Stimulated activated CD4-positive, alpha-beta T cell treated with anti-CD3 and anti-CD28 coated beads, Interleukin-4, amount 100 ng/mL, for 24 hours (primary cell): Measurements from ENCODE around the gene CAMK2B.

Experiments
- DNase-seq: peaks from one replicate; pipeline ENCODE4 v3.0.0-alpha.2; 2020

Gene CAMK2B

DNA sequence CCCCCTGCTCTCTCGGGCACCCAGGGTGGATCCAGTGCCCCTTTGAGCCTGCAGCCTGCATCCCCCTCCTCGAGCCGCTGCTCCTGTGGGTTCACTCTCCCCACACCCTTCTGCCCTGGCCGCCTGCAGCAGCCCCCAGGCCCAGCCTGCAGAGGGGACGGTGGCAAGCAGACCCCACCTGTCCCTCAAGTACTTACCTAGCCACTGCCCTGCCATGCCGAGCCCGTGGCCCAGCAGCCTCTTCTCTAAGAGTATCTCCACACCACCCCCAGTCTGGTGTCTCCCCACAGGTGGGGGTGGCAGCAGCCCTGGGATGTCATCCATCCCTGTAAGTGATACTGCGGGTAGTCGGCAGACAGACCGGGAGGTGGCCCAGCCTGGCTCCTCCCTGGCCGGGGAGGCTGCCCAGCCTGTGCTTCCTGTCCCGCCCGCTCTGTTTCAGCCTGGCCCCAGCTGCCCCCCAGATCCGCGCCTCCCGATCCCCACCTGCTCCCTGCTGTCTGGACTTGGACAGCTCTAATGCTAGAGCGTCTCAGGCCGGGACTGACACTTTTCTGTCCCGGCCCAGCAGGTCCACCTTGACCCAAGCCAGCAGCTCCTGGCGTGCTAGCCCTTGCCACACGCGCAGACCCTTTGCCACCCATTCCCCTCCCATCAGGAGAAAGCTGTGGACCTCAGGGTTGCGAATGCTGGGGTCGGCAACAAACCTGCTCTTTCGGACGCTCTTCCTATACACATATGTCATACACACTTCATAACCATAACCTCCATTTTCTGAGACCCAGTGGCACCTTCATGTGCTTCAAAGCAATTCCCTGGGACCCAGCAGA is 99.6 kb downstream of the CAMK2B start:
- no peak for DNase-seq

- DNase-seq, result no peak
Measured at GRCh38 chr7:44224974-44225565, 100.3 kb downstream of the CAMK2B start.

DNA sequence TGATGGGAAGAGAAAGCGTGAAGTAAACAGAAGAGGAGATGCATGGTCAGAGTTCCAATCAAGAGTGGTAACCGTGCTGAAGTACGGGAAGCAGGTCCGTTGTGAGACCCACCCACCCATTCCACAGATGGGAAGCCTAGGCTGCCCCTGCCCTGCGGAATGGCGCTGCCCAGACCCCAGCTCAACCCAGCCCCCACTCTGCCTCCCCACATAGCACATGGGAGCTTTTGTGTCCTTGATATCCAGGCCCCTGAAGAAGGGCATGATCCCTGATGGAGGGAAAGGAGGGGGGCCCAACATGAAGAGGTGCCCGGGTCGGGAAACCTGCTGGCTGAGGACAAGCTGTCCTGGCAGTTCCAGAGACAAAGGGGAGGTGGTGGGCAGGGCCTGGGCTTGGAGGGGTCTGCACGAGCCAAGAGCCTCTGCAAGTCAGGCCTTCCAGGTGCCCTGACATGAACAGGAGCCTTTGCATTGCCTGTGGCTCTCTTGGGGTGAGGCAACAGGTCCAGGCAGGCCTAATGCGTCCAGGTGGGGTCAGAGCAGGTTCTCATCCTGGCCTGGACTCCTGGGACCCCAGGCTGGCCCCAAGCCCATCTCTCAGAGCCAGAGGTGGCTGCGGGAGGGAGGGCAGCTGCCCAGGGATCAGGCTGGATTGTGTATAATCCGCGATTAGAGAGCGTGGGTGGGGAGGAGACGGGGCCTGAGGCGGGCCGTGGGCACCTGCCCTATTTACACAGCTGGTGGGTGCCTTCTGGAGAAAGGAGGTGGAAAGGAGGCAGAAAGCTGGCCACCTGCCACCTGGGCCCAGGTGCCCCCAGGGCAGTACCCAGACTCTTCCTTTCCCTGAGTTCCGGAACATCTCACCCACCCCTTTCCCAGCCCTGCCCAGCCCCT is 101.1 kb downstream of the CAMK2B start:
- no peak for DNase-seq

GRCh38 chr7:44223362-44224079 is 101.9 kb downstream of the CAMK2B start:
- no peak for DNase-seq

GRCh38 chr7:44222776-44223261 is 102.6 kb downstream of the CAMK2B start:
- DNase-seq, result no peak

GRCh38 chr7:44222074-44222473 is 103.3 kb downstream of the CAMK2B start:
- DNase-seq, result no peak

DNA sequence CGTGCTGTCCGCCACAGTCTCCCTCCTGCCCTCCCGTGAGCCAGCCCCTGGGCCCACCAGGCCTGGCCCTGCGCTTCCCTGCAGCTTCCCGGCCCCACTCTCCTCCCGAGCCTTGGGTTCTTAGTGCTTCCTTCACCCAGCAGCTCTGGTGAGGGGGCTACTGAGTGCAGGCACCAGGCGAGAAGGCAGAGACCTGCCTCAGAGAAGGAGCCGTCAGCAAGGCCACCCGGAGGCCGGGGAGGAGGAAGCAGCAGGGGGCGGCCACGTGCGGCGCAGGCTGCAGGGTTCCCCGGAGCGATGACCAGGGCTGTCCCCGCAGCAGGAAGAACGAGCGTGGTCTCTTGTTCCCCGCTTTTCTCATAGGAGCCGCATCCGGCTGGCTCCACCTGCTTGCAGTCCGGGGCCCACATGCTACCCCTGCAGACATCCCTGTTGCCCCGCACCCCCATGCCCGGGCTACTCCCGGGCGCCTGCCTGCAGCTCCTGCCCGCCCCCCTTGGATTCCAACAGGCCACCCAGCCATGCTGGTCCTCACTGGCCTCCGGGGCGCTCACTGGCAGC is 104.1 kb downstream of the CAMK2B start:
- no peak for DNase-seq

GRCh38 chr7:44220358-44221112 is 104.9 kb downstream of the CAMK2B start:
- DNase-seq, result no peak

DNA sequence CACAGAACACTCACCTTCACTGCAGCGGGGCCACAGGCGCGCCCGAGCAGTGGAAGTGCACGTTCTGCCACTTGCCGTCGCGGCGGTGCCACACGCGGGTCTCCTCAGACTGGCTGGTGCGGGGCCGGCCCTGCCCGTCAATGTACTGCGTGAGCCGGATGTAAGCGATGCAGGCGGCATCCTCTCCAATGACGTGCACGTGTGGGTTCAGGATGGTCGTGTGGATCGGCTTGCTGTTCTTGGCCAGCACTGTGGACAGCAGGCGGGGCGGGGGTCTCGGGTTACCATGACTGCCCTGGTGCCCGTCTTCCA is 105.4 kb downstream of the CAMK2B start:
- no peak for DNase-seq

GRCh38 chr7:44219371-44220045 is 105.9 kb downstream of the CAMK2B start:
- DNase-seq, result no peak

DNA sequence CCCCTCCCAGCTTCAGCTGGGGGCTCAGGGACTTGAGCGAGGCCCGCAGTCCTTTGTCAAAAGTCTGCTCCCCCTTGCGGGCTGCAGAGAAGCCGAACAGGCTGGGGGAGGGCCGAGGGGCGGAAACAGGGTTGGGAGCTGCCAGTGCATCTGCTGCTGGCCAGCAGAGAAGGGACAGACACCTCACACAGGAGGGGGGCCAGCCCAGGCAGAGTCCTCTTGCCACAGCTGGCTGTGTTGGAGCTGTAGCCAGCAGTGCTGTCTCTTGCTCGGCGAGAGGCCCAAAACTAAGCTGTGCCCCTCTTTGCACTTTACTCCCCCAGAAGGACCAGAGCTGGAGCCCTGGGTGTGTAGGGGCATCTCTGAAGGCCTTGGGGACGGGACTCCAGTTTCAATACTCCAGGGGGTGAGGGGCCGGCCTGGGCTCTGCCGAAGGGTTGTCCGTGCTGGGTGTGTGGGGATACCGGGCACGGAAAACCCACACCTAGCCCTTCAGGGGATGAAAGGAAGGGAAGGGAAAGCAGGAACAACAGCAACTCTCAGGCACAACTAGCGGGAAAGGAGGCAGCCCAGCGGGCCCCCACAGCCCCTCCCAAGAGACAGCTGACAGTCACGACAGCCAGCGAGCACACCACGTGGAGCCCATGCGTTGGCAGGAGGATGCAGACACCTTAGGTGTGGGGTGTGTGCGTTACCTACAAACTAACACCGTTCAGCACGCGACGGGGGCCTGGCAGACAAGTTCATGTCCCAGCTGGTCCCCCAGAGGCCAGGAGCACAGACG is 106.8 kb downstream of the CAMK2B start:
- DNase-seq, result no peak

- DNase-seq, result no peak
Measured at GRCh38 chr7:44217852-44218402, 107.5 kb downstream of the CAMK2B start.

- DNase-seq, result no peak
Measured at GRCh38 chr7:44217223-44217714, 108.1 kb downstream of the CAMK2B start.

- DNase-seq, result no peak
Measured at GRCh38 chr7:44216521-44217222, 108.7 kb downstream of the CAMK2B start.

DNA sequence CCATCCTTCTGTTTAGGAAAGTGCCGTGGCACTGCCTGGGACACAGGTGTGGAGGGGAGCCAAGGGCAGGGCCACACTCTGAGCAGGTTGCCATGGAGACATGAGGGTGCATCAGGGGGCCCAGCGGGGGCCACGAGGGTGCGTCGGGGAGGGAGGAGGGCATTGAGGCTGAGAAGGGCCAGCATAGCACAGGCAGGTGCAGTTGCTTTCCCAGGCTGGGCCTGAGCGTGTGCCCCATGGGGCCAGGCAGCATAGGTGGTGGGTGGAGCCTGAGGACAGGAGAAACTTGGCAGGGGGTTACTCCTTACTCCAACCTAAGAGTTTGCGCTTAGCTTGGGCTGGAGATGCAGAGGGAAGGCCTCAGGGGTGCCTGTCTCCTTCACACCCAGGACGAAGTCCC is 109.4 kb downstream of the CAMK2B start:
- no peak for DNase-seq

GRCh38 chr7:44215531-44215930 is 109.9 kb downstream of the CAMK2B start:
- DNase-seq, result no peak

GRCh38 chr7:44213877-44214388 is 111.5 kb downstream of the CAMK2B start:
- no peak for DNase-seq

- no peak for DNase-seq
Measured at GRCh38 chr7:44213206-44213876, 112.1 kb downstream of the CAMK2B start.
